Ramos (cell line): ENCODE data around the gene SPIRE2.

ENCODE experiments used
- in situ Hi-C: fragments of 300-500 bp; cut with MboI; formaldehyde crosslinking; loops from one replicate; pipeline ENCODE4 v1.14.3; 2022; ENCODE audit warnings: low sequenced_read_pairs; ENCODE audit not compliant: unreplicated experiment

Gene SPIRE2

GRCh38 chr16:89892055-89892630 is 63.9 kb downstream of the SPIRE2 start:
- in situ Hi-C loops: no loop called here

- in situ Hi-C loops: no loop called here
Observed at GRCh38 chr16:89892635-89893034, 64.4 kb downstream of the SPIRE2 start.

GRCh38 chr16:89893642-89894548 is 65.6 kb downstream of the SPIRE2 start:
- in situ Hi-C loops: no loop called here

GRCh38 chr16:89895482-89896250 is 67.4 kb downstream of the SPIRE2 start:
- in situ Hi-C loops: no loop called here

- in situ Hi-C loops: no loop called here
Observed at GRCh38 chr16:89897204-89897603, 68.9 kb downstream of the SPIRE2 start.

GRCh38 chr16:89898201-89898967 is 70.1 kb downstream of the SPIRE2 start:
- in situ Hi-C loops: no loop called here

- in situ Hi-C loops: no loop called here
Observed at GRCh38 chr16:89899879-89900481, 71.7 kb downstream of the SPIRE2 start.

- in situ Hi-C loops: no loop called here
Observed at GRCh38 chr16:89900885-89901284, 72.6 kb downstream of the SPIRE2 start.

GRCh38 chr16:89902980-89903379 is 74.7 kb downstream of the SPIRE2 start:
- in situ Hi-C loops: no loop called here

GRCh38 chr16:89903908-89904515 is 75.7 kb downstream of the SPIRE2 start:
- in situ Hi-C loops: no loop called here

GRCh38 chr16:89904606-89905510 is 76.6 kb downstream of the SPIRE2 start:
- in situ Hi-C loops: no loop called here

GRCh38 chr16:89905511-89906139 is 77.3 kb downstream of the SPIRE2 start:
- in situ Hi-C loops: no loop called here

- in situ Hi-C loops: no loop called here
Observed at GRCh38 chr16:89906140-89907025, 78.1 kb downstream of the SPIRE2 start.

- in situ Hi-C loops: no loop called here
Observed at GRCh38 chr16:89907055-89907814, 79.0 kb downstream of the SPIRE2 start.

- in situ Hi-C loops: no loop called here
Observed at GRCh38 chr16:89908236-89908635, 80.0 kb downstream of the SPIRE2 start.
